A549 (cell line): ENCODE results near the gene MUC6. TPM values are rescaled to one million over a fixed set of nuclear protein-coding genes. Genes with fewer than 3 reads are reported as not detected.

Source experiments
- ATAC-seq, 2 experiments: fragments of 200-7000 bp in 1 of 2; fragments of >200 bp in 1 of 2; cut with Nextera tagmentation in 1 of 2; cut with Tn5 transposase in 1 of 2; 3 replicates each; pipeline versions ENCODE4 v1.8.0 to v1.9.1; 2018 to 2020; ENCODE audit warnings: mild to moderate bottlenecking in 1 of 2, moderate library complexity in 1 of 2
- CTCF ChIA-PET: fragments of 300-600 bp; sonication (Branson Sonifier 250); formaldehyde crosslinking; extraction: SDS; loops from one replicate; lab custom pipeline; 2021; ENCODE audit warnings: antibody characterized with exemption, inconsistent platforms; lab: Yijun Ruan, JAX
- POLR2A ChIA-PET: fragments of 350-600 bp; formaldehyde crosslinking; extraction: SDS; loops from one replicate; lab custom pipeline; 2021; ENCODE audit warnings: antibody characterized with exemption, inconsistent platforms; lab: Yijun Ruan, JAX
- DNase-seq, 2 experiments: peaks; one replicate each; pipeline versions ENCODE4 v3.0.0 to v3.0.0-alpha.2; 2011 to 2016; ENCODE audit warnings: low read depth in 1 of 2, low spot score in 1 of 2
- FAIRE-seq: peaks from 2 replicates; lab custom pipeline; 2011; peaks lifted over from hg19 to GRCh38; lab: Jason Lieb, UNC
- H3K27ac ChIP-seq, 2 experiments: fragments of >200 bp; sonication (Bioruptor Twin); formaldehyde crosslinking; 3 replicates each; pipeline ENCODE4 v1.5.1; 2016 to 2017
- H3K4me1 ChIP-seq: fragments of >200 bp; sonication (Bioruptor Twin); formaldehyde crosslinking; 3 replicates; pipeline ENCODE4 v1.6.1; 2016
- H3K4me2 ChIP-seq: fragments of >200 bp; sonication (Bioruptor Twin); formaldehyde crosslinking; 3 replicates; pipeline ENCODE4 v1.6.1; 2016
- H3K4me3 ChIP-seq: fragments of >200 bp; sonication (Bioruptor Twin); formaldehyde crosslinking; 3 replicates; pipeline ENCODE4 v1.5.1; 2016
- H3K9me3 ChIP-seq: fragments of >200 bp; sonication (Bioruptor Twin); formaldehyde crosslinking; 3 replicates; pipeline ENCODE4 v1.6.1; 2016
- ATOH8 ChIP-seq: fragments of 250-450 bp; sonication (Bioruptor Pico); IDR thresholded peaks from 2 replicates; pipeline ENCODE4 v1.5.0; 2020; ENCODE audit warnings: low read depth, mild to moderate bottlenecking, moderate library complexity
- CHD4 ChIP-seq: fragments of 200-600 bp; sonication (generic); IDR thresholded peaks from 2 replicates; pipeline ENCODE4 v1.6.1; 2016; ENCODE audit warnings: antibody characterized with exemption, mild to moderate bottlenecking, borderline replicate concordance
- CTCF ChIP-seq: fragments of >200 bp; sonication (Bioruptor Twin); formaldehyde crosslinking; IDR thresholded peaks from 3 replicates; pipeline ENCODE4 v1.5.1; 2016
- ELK1 ChIP-seq: fragments of 150-350 bp; IDR thresholded peaks from 2 replicates; pipeline ENCODE4 v1.6.1; 2014; ENCODE audit warnings: low read depth, mild to moderate bottlenecking, low read length
- ESRRA ChIP-seq: fragments of 150-350 bp; IDR thresholded peaks from 2 replicates; pipeline ENCODE4 v1.6.1; 2014; ENCODE audit warnings: mild to moderate bottlenecking, low read length, borderline replicate concordance
- FOSL2 ChIP-seq, 2 experiments: fragments of 450-650 bp in 1 of 2; fragments of >200 bp in 1 of 2; sonication (Bioruptor Twin) in 1 of 2; formaldehyde crosslinking; IDR thresholded peaks; 2 replicates each; pipeline versions ENCODE4 v1.5.0 to v1.6.1; 2016 to 2020; ENCODE audit warnings: mild to moderate bottlenecking in 1 of 2, moderate library complexity in 1 of 2
- HOXB13 ChIP-seq: fragments of 250-450 bp; sonication (Bioruptor Pico); IDR thresholded peaks from 2 replicates; pipeline ENCODE4 v1.5.0; 2020; ENCODE audit warnings: low read depth, mild to moderate bottlenecking, moderate library complexity
- JUNB ChIP-seq: fragments of >200 bp; sonication (Bioruptor Twin); formaldehyde crosslinking; IDR thresholded peaks from 2 replicates; pipeline ENCODE4 v1.6.1; 2016
- MAFK ChIP-seq: fragments of 450-650 bp; IDR thresholded peaks from 2 replicates; pipeline ENCODE4 v1.6.1; 2014; ENCODE audit not compliant: partially characterized antibody
- NFE2L2 ChIP-seq: fragments of 150-350 bp; conservative IDR thresholded peaks from 2 replicates; pipeline ENCODE4 v1.6.1; 2014; ENCODE audit warnings: low read length
- POLR2A ChIP-seq: IDR thresholded peaks from 2 replicates; pipeline ENCODE4 v1.6.1; 2012; ENCODE audit warnings: mild to moderate bottlenecking, low read length
- RARB ChIP-seq: fragments of 250-450 bp; sonication (Bioruptor Pico); IDR thresholded peaks from 2 replicates; pipeline ENCODE4 v1.8.0; 2021; ENCODE audit warnings: mild to moderate bottlenecking, moderate library complexity
- REST ChIP-seq: fragments of 200-600 bp; sonication (generic); IDR thresholded peaks from 2 replicates; pipeline ENCODE4 v1.6.1; 2016; ENCODE audit warnings: antibody characterized with exemption, mild to moderate bottlenecking, moderate library complexity
- WGBS: methylation state at CpG from one replicate; pipeline ENCODE4 v1.1.6; 2017; ENCODE audit errors: missing lambda C conversion rate; 5-methylcytosine and 5-hydroxymethylcytosine counted together
- polyA plus RNA-seq, 4 experiments: library from polyadenylated mRNA; depleted of rRNA in 3 of 4; stranded (reverse); fragments of >200 nt; fragmentation: RNase III in 1 of 4; extraction: RNeasy Plus Mini Kit Qiagen cat#74134 plus additional on column Dnase treatment in 1 of 4; gene quantifications; 2 replicates in 3 of 4; 3 replicates in 1 of 4; pipeline ENCODE4 v1.2.3, GENCODE V29; 2011 to 2017

Gene MUC6
- polyA plus RNA-seq, 2 of the 4 experiments (the other 2 are of a cell fraction), result not detected

- TF ChIP-seq CTCF, result no peak
- no peak for TF ChIP-seq CHD4
- no peak for TF ChIP-seq FOSL2 (IDR thresholded peaks at IDR 0.05)
- TF ChIP-seq FOSL2 (CRISPR knock-in tag; IDR thresholded peaks at IDR 0.05), result no peak
These were observed 8.3 kb downstream of the MUC6 start (continued) for GRCh38 chr11:1028291-1028540.

GRCh38 chr11:1027483-1028290, 8.8 kb downstream of the MUC6 start:
- Histone ChIP-seq H3K9me3 (no peaks in the 10 kb centered on the region), H3K27ac (no peak overlapping the region), H3K4me3 (no peak overlapping the region), H3K4me1 (no peaks in the 10 kb centered on the region), H3K4me2 (no peak overlapping the region)
- no peak for ATAC-seq
- DNase-seq, result no peak
- ChIA-PET POLR2A (no interaction called here), CTCF (interaction anchor here (0.8 to 3.1 kb wide), 3 partner anchors 14 to 24 kb away, joined by 4 to 15 read pairs (median 4); no protein-coding TSS in a partner anchor)
- FAIRE-seq, result no peak
- 88% methylated on average over 7 of the region's 36 CpGs for WGBS
- TF ChIP-seq MAFK (no peak), ESRRA (no peak), HOXB13 (CRISPR knock-in tag) (no peak), JUNB (no peak), POLR2A (no peak)

DNA sequence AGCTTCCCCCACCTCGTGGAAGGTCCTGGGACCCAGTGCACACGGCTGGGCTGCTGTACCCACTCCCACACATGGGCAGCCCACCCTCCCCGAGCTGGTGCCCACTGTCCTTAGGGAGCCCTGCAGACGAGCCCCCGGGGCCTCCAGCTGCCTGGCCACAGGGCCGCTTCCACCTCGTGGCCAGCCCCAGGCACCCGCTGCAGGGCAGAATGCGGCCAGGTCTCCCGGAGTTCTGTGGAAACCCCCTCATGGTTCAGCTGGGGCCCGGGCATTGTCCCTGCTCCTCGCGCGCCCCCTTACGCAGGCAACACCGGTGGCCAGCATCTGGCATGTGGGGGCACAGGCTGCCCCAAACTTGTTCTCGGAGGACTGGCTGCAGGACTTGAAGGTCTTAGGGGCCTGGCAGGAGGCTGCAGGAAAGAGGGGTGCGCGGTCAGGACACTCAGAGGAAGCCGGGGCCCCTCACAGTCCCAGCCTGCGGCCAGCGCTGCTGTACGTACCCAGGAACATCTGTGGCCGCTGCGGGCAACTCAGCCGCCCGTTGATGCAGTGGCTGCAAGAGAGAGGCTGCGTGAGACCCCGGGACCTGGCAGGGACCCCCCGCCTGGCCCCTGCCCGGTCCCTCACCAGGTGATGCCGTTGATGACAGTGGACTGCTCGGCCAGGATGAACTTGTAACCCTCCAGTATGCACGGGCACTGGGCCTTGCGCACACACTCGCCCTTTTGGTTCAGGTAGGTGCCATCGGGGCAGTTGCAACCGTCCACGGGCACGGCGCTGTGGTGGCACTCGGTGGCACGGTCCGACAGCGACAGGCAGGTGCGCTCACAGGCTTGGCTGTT, 9.7 kb downstream of the MUC6 start:
- POLR2A ChIA-PET, result no interaction called here
- TF ChIP-seq ELK1 (no peak), CTCF (no peak), ATOH8 (CRISPR knock-in tag) (no peak), RARB (CRISPR knock-in tag) (no peak), JUNB (no peak)
- TF ChIP-seq, all 56 proteins: peak for 0
- Histone ChIP-seq H3K27ac (no peak overlapping the region), H3K4me2 (no peak overlapping the region), H3K9me3 (no peaks in the 10 kb centered on the region), H3K4me1 (no peaks in the 10 kb centered on the region), H3K4me3 (no peak overlapping the region)
- no peak for ATAC-seq
- CTCF ChIA-PET, result interaction anchor here (0.7 to 3.1 kb wide), 4 partner anchors 10 to 102 kb away, joined by 3 to 15 read pairs (median 3); no protein-coding TSS in a partner anchor
- 86% methylated on average over 20 of the region's 46 CpGs for WGBS
- no peak for DNase-seq
- no peak for FAIRE-seq

DNA sequence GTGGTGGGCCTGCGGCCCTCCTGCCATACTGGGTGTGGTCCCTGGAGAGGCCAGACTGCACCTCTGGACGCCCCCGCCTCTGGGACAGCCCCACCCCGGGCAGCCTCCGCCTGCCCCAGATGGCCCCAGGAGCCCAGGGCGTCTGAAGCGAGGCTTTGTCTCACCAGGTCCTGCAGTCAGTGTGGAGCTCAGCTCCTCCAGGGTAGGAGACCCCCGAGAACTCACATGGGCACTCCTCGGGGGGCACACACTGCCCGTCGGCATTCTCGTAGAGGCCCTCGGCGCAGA, 10.4 kb downstream of the MUC6 start:
- ChIA-PET CTCF (interaction anchor here (0.7 to 3.1 kb wide), 4 partner anchors 9 to 101 kb away, joined by 3 to 15 read pairs (median 3); no protein-coding TSS in a partner anchor), POLR2A (no interaction called here)
- ATAC-seq (no peak), FAIRE-seq (no peak), DNase-seq (no peak)
- 94% methylated on average over 7 of the region's 14 CpGs for WGBS
- no peak overlapping the region for H3K27ac ChIP-seq
- no peak for TF ChIP-seq REST
- no peak for TF ChIP-seq NFE2L2
- H3K4me2 ChIP-seq, result no peak overlapping the region
- no peaks in the 10 kb centered on the region for H3K4me1 ChIP-seq
- H3K9me3 ChIP-seq, result no peaks in the 10 kb centered on the region
- no peak overlapping the region for H3K4me3 ChIP-seq
